Stimulated activated CD4-positive, alpha-beta T cell treated with anti-CD3 and anti-CD28 coated beads, Interleukin-4, amount 100 ng/mL, for 24 hours (primary cell): ENCODE measurements around the gene SLC17A2.
"Not testable (repeated sequence)": the region's sequence is repeated elsewhere in the genome, so short reads cannot be mapped to it uniquely, and the experiment has no call there.

Experiments
- DNase-seq: peaks from one replicate; pipeline ENCODE4 v3.0.0-alpha.2; 2020

Gene SLC17A2

GRCh38 chr6:25951296-25952032 lies 21.0 kb upstream of the SLC17A2 start:
- DNase-seq, result no peak

GRCh38 chr6:25950297-25950696 lies 19.8 kb upstream of the SLC17A2 start:
- no peak for DNase-seq

- no peak for DNase-seq
Measured at GRCh38 chr6:25949695-25950094, 19.2 kb upstream of the SLC17A2 start.

- not testable (repeated sequence) for DNase-seq
Measured at GRCh38 chr6:25947492-25947891, 17.0 kb upstream of the SLC17A2 start.

GRCh38 chr6:25946631-25947030 lies 16.1 kb upstream of the SLC17A2 start:
- no peak for DNase-seq

- DNase-seq, result not testable (repeated sequence)
Measured at GRCh38 chr6:25945738-25946137, 15.2 kb upstream of the SLC17A2 start.

GRCh38 chr6:25944688-25945574 lies 14.4 kb upstream of the SLC17A2 start:
- DNase-seq, result peak; percentile 25

GRCh38 chr6:25943887-25944286 lies 13.4 kb upstream of the SLC17A2 start:
- DNase-seq, result no peak

GRCh38 chr6:25942561-25943147 lies 12.2 kb upstream of the SLC17A2 start:
- DNase-seq, result no peak

- DNase-seq, result no peak
Measured at GRCh38 chr6:25939593-25939992, 9.1 kb upstream of the SLC17A2 start.

- DNase-seq, result no peak
Measured at GRCh38 chr6:25935953-25936352, 5.5 kb upstream of the SLC17A2 start.

GRCh38 chr6:25934735-25935313 lies 4.3 kb upstream of the SLC17A2 start:
- DNase-seq, result no peak

GRCh38 chr6:25934156-25934555 lies 3.7 kb upstream of the SLC17A2 start:
- DNase-seq, result no peak

- no peak for DNase-seq
Measured at GRCh38 chr6:25931411-25931709, 869 bp upstream of the SLC17A2 start.

- DNase-seq, result not testable (repeated sequence)
Measured at GRCh38 chr6:25929785-25930184, 706 bp downstream of the SLC17A2 start.

- DNase-seq, result no peak
Measured at GRCh38 chr6:25928562-25929324, 1.7 kb downstream of the SLC17A2 start.

GRCh38 chr6:25927756-25928216 lies 2.7 kb downstream of the SLC17A2 start:
- no peak for DNase-seq

GRCh38 chr6:25927178-25927577 lies 3.3 kb downstream of the SLC17A2 start:
- no peak for DNase-seq

GRCh38 chr6:25925876-25926275 lies 4.6 kb downstream of the SLC17A2 start:
- no peak for DNase-seq

- no peak for DNase-seq
Measured at GRCh38 chr6:25922301-25922700, 8.2 kb downstream of the SLC17A2 start.

GRCh38 chr6:25921525-25922203 lies 8.8 kb downstream of the SLC17A2 start:
- no peak for DNase-seq

- DNase-seq, result no peak
Measured at GRCh38 chr6:25919657-25920056, 10.8 kb downstream of the SLC17A2 start.
